Immature natural killer cell (primary cell): ENCODE results near the gene HTR2A. TPM values are rescaled to one million over a fixed set of nuclear protein-coding genes. Genes with fewer than 3 reads are reported as not detected.

ENCODE experiments used
- DNase-seq, 3 donors: peaks; one replicate each; pipeline ENCODE4 v3.0.0; 2022; ENCODE audit warnings: mixed read lengths in 1 of 3
- H3K27ac Mint-ChIP-seq, 6 donors: one replicate each; pipeline ENCODE4 v1.8.0; 2020; ENCODE audit warnings: mixed read lengths in 6 of 6, mild to moderate bottlenecking in 5 of 6, inconsistent platforms in 4 of 6, moderate library complexity in 3 of 6
- H3K27me3 Mint-ChIP-seq, 3 donors: one replicate each; pipeline ENCODE4 v1.8.0; 2020 to 2021; ENCODE audit warnings: low read depth in 3 of 3, mild to moderate bottlenecking in 3 of 3, mixed read lengths in 3 of 3, moderate library complexity in 3 of 3, inconsistent platforms in 1 of 3
- H3K36me3 Mint-ChIP-seq, 3 donors: one replicate each; pipeline ENCODE4 v1.8.0; 2020; ENCODE audit warnings: mixed read lengths in 3 of 3, inconsistent platforms in 2 of 3, mild to moderate bottlenecking in 2 of 3
- H3K4me1 Mint-ChIP-seq, 2 donors: one replicate each; pipeline ENCODE4 v1.8.0; 2020; ENCODE audit warnings: inconsistent platforms in 2 of 2, mild to moderate bottlenecking in 2 of 2, mixed read lengths in 2 of 2, moderate library complexity in 1 of 2
- H3K4me3 Mint-ChIP-seq, 5 donors: one replicate each; pipeline ENCODE4 v1.8.0; 2020; ENCODE audit warnings: mild to moderate bottlenecking in 5 of 5, mixed read lengths in 5 of 5, inconsistent platforms in 3 of 5, moderate library complexity in 3 of 5
- H3K9me3 Mint-ChIP-seq, 6 donors: one replicate each; pipeline ENCODE4 v1.8.0; 2020; ENCODE audit warnings: mild to moderate bottlenecking in 6 of 6, mixed read lengths in 6 of 6, inconsistent platforms in 4 of 6, moderate library complexity in 3 of 6
- polyA plus RNA-seq, 3 donors: library from polyadenylated mRNA; unstranded; fragments of 300-500 nt; fragmentation: Illumina TruSeq; gene quantifications; one replicate each; pipeline ENCODE4 v1.2.3, GENCODE V29; 2021

Gene HTR2A
- polyA plus RNA-seq, 3 donors from 2014 or later = not detected

DNA sequence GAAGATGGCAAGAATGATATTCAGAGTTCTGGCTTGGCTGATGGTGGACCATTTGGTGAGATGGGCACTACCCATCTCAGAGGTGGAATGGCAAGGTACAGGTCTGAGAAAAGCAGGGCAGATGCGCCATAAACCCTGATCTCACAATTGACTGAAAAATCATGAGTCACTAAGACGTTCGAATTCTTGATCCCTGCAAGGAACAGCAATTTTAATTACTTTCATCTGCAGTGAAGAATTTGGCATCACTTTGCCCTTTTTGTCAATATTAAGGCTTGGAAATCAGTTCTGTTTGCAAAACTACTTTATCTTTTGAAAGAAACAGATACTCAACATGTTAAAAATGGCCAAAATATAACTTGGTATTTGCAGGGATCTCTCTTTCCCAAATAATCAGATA, 38.1 kb downstream of the HTR2A start:
- Mint-ChIP-seq H3K4me3 (no peak overlapping the region), H3K36me3 (no peaks in the 10 kb centered on the region), H3K4me1 (no peaks in the 10 kb centered on the region), H3K27me3 (peaks cover 0 to 8% (median 3%) of the 10 kb centered on the region in 3 donors), H3K9me3 (peaks cover 0 to 1% (median 0%) of the 10 kb centered on the region in 6 donors), H3K27ac (no peak overlapping the region)
- DNase-seq = no peak

GRCh38 chr13:46858163-46858562, 38.7 kb downstream of the HTR2A start:
- H3K4me1 Mint-ChIP-seq = no peaks in the 10 kb centered on the region
- no peaks in the 10 kb centered on the region for H3K36me3 Mint-ChIP-seq
- peaks cover 0 to 7% (median 5%) of the 10 kb centered on the region in 3 donors for H3K27me3 Mint-ChIP-seq
- H3K4me3 Mint-ChIP-seq = no peak overlapping the region
- peaks cover 0 to 1% (median 0%) of the 10 kb centered on the region in 6 donors for H3K9me3 Mint-ChIP-seq
- H3K27ac Mint-ChIP-seq = peak overlapping the region in 1 of 6 donors; percentile 19
- no peak for DNase-seq

- Mint-ChIP-seq H3K36me3 (no peaks in the 10 kb centered on the region), H3K9me3 (peaks cover 0 to 1% (median 0%) of the 10 kb centered on the region in 6 donors), H3K27ac (no peak overlapping the region), H3K4me3 (no peak overlapping the region), H3K4me1 (no peaks in the 10 kb centered on the region), H3K27me3 (peaks cover 4 to 9% (median 7%) of the 10 kb centered on the region in 3 donors)
- no peak for DNase-seq
Observed at GRCh38 chr13:46855664-46856063, 41.2 kb downstream of the HTR2A start.

DNA sequence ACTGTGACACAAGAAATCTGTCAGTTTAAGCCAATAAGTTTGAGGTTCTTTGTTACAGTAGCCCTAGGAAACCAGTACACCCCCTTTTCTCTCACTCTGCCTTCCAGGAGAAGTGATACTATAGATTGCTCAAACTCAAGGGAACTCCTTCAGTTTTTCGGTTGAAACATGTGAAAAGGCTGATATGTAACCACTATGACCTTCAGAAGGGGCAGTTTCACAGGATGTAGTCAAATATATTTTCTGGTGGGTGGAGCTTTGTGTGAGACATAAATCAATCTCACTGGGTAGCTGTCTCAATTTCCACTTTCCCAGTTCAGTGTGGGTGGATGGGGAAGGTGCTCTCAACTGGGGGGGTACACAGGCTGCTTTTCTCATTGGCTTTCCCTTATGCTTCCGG, 41.7 kb downstream of the HTR2A start:
- peaks cover 4 to 9% (median 7%) of the 10 kb centered on the region in 3 donors for H3K27me3 Mint-ChIP-seq
- H3K4me3 Mint-ChIP-seq = no peak overlapping the region
- H3K9me3 Mint-ChIP-seq = peaks cover 0 to 1% (median 0%) of the 10 kb centered on the region in 6 donors
- H3K36me3 Mint-ChIP-seq = no peaks in the 10 kb centered on the region
- H3K4me1 Mint-ChIP-seq = no peaks in the 10 kb centered on the region
- DNase-seq = no peak
- no peak overlapping the region for H3K27ac Mint-ChIP-seq

- Mint-ChIP-seq H3K27ac (no peak overlapping the region), H3K27me3 (peaks cover 4 to 7% (median 6%) of the 10 kb centered on the region in 3 donors), H3K9me3 (peaks cover 0 to 1% (median 0%) of the 10 kb centered on the region in 6 donors), H3K4me3 (no peak overlapping the region), H3K36me3 (no peaks in the 10 kb centered on the region), H3K4me1 (no peaks in the 10 kb centered on the region)
- DNase-seq = no peak
Observed at GRCh38 chr13:46852168-46852567, 44.7 kb downstream of the HTR2A start.

DNA sequence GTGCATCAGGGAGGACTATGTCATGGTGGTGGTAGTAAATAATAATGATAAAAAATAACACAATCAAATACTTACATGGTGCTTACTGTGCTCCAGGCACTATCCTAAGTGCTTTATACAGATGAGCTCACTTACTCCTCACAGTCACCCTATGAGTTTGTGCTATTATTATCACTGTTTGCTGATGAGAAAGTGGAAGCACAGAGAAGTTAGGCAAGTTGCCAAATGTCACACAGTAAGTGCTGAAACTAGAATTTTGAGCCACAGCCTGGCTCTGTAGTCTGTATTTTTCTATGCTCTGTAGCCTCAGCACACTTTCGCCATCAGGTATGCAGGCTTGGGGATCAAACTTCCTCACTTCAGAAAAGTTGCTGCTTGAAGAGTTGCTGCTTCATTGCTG, 46.6 kb downstream of the HTR2A start:
- Mint-ChIP-seq H3K27ac (no peak overlapping the region), H3K4me3 (no peak overlapping the region), H3K27me3 (peaks cover 4 to 7% (median 6%) of the 10 kb centered on the region in 3 donors), H3K4me1 (no peaks in the 10 kb centered on the region), H3K36me3 (no peaks in the 10 kb centered on the region), H3K9me3 (no peaks in the 10 kb centered on the region)
- no peak for DNase-seq

DNA sequence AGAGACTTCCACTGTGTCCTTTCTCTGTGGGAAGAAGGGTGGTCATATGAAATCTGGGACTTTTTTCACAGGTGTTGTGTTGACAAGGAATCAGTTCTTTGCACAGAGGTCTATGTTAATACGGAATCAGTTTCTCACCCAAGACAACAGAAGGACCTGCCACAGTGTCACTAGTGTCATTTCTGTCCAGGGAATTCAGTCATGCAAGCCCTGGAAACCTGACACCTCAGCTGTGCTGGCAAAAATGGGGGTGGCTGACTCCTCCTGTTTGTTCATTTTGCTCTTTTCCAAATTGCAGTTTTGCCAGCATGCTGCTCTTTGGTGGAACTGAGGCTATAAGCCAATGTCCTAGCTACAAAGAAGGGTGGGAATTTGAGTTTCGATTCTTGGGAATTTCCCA, 50.1 kb downstream of the HTR2A start:
- no peaks in the 10 kb centered on the region for H3K9me3 Mint-ChIP-seq
- H3K4me1 Mint-ChIP-seq = no peaks in the 10 kb centered on the region
- H3K27me3 Mint-ChIP-seq = peaks cover 1 to 16% (median 6%) of the 10 kb centered on the region in 3 donors
- no peak overlapping the region for H3K27ac Mint-ChIP-seq
- H3K36me3 Mint-ChIP-seq = no peaks in the 10 kb centered on the region
- H3K4me3 Mint-ChIP-seq = no peak overlapping the region
- DNase-seq = no peak

GRCh38 chr13:46845146-46845545, 51.7 kb downstream of the HTR2A start:
- DNase-seq = no peak
- Mint-ChIP-seq H3K9me3 (no peaks in the 10 kb centered on the region), H3K4me1 (no peaks in the 10 kb centered on the region), H3K4me3 (no peak overlapping the region), H3K27me3 (peaks cover 0 to 14% (median 2%) of the 10 kb centered on the region in 3 donors), H3K36me3 (no peaks in the 10 kb centered on the region), H3K27ac (no peak overlapping the region)

DNA sequence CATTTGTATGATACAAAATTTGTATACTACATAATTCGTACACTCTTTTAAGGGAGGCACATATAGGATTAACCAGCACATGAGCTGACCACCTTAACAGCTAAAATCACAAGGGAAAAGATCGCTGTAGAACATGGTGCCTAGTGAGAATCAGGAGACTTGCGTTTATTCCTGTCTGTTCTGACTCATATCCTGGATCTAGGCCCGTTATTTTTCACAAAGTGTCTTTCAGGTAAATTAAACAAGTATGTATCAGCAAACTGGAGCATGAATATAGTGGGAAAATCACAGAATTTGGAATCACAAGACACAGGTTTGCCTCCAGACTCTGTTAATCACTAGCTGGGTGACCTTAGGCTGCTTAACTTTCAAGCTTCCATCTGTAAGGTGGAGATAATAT, 52.4 kb downstream of the HTR2A start:
- no peak for DNase-seq
- H3K9me3 Mint-ChIP-seq = no peaks in the 10 kb centered on the region
- H3K27me3 Mint-ChIP-seq = peaks cover 0 to 14% (median 2%) of the 10 kb centered on the region in 3 donors

DNA sequence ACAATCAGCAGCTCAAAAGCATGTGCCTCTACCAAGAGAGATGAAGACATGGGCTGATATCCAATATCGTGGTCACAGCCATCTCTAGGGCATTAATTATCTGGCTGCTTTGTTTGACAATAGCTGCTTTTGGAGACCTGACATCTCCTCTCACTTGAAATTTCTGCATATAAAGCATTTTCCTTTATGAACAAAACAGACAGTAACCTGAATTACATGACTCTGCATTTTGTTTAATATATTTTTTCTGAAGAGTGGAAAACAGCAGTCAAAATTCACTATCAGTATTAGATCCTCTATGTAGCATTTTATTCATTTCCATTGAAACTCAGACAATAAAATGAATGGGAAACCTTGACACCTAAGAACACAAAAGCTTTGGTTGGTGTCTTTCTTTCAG, 57.5 kb downstream of the HTR2A start:
- H3K27me3 Mint-ChIP-seq = peaks cover 0 to 10% (median 2%) of the 10 kb centered on the region in 3 donors
- no peak for DNase-seq
- H3K27ac Mint-ChIP-seq = no peak overlapping the region
- no peak overlapping the region for H3K4me3 Mint-ChIP-seq
- H3K4me1 Mint-ChIP-seq = peaks cover 4 to 7% of the 10 kb centered on the region in 2 donors
- no peaks in the 10 kb centered on the region for H3K9me3 Mint-ChIP-seq
- no peaks in the 10 kb centered on the region for H3K36me3 Mint-ChIP-seq

More for the DNA sequence above, 52.4 kb downstream of the HTR2A start:
- no peaks in the 10 kb centered on the region for H3K36me3 Mint-ChIP-seq
- no peak overlapping the region for H3K4me3 Mint-ChIP-seq
- no peak overlapping the region for H3K27ac Mint-ChIP-seq
- peaks cover 4 to 5% of the 10 kb centered on the region in 2 donors for H3K4me1 Mint-ChIP-seq

- DNase-seq = no peak
- Mint-ChIP-seq H3K27me3 (peaks cover 0 to 4% (median 3%) of the 10 kb centered on the region in 3 donors), H3K9me3 (no peaks in the 10 kb centered on the region), H3K4me3 (no peak overlapping the region), H3K4me1 (peaks cover 0 to 4% of the 10 kb centered on the region in 2 donors), H3K27ac (no peak overlapping the region), H3K36me3 (no peaks in the 10 kb centered on the region)
Observed at GRCh38 chr13:46834657-46835056, 62.2 kb downstream of the HTR2A start.

GRCh38 chr13:46831588-46832194, 65.2 kb downstream of the HTR2A start:
- Mint-ChIP-seq H3K9me3 (no peaks in the 10 kb centered on the region), H3K4me3 (no peak overlapping the region), H3K4me1 (no peaks in the 10 kb centered on the region), H3K27me3 (peaks cover 0 to 3% (median 2%) of the 10 kb centered on the region in 3 donors), H3K27ac (no peak overlapping the region), H3K36me3 (no peaks in the 10 kb centered on the region)
- peak in 2 of 3 donors; percentile 2 to 17 for DNase-seq

- H3K27ac Mint-ChIP-seq = no peak overlapping the region
- no peak for DNase-seq
- no peaks in the 10 kb centered on the region for H3K36me3 Mint-ChIP-seq
- H3K27me3 Mint-ChIP-seq = peaks cover 0 to 3% (median 2%) of the 10 kb centered on the region in 3 donors
- no peaks in the 10 kb centered on the region for H3K9me3 Mint-ChIP-seq
- H3K4me3 Mint-ChIP-seq = no peak overlapping the region
- H3K4me1 Mint-ChIP-seq = no peaks in the 10 kb centered on the region
Observed at GRCh38 chr13:46830405-46831005, 66.3 kb downstream of the HTR2A start.

GRCh38 chr13:46822551-46822950, 74.3 kb downstream of the HTR2A start:
- no peaks in the 10 kb centered on the region for H3K36me3 Mint-ChIP-seq
- H3K27me3 Mint-ChIP-seq = peaks cover 0 to 5% (median 0%) of the 10 kb centered on the region in 3 donors
- H3K9me3 Mint-ChIP-seq = peaks cover 0 to 2% (median 0%) of the 10 kb centered on the region in 6 donors
- no peak for DNase-seq
- H3K4me3 Mint-ChIP-seq = no peak overlapping the region
- H3K27ac Mint-ChIP-seq = no peak overlapping the region
- no peaks in the 10 kb centered on the region for H3K4me1 Mint-ChIP-seq
